ENCODE data around the gene SLC35B2.
A peak's percentile ranks its signal among the peaks of the same experiment; 100 is the strongest.

The SLC35B2 gene

DNA sequence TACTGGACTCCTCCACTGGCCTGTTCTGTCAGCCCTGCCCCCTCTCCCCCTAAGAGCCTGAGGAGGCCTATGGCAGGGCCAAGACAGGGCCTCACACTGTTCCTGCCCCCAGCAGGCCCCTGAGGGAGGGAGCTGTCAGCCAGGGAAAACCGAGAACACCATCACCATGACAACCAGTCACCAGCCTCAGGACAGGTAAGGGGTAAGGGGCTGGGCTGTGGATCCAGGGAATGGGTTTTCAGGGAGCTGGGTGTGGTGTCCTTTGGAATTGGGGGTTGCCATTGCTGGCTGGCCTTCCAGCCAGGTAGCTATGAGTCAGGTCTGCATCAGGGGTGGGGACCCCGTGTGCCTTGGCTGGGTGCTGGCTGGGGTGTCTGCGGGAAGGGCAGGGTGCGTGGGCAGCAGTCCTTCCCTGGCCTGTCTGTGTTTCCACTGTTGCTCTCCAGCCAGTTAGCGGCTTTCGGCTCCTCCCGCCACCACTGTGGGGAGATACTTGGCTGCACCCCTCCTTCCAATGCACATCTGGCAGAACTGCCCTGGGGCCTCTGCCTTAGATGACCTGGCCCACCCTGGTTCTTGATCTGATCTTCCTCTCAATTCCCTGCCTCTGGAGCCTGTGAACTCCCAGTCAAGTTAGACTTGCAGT is 30.1 kb downstream of the SLC35B2 start:
- H3K27me3 ChIP-seq (ENCODE audit: control insufficient read depth in 2 of 2, insufficient read depth in 2 of 2, low read length in 2 of 2): no peaks in the 10 kb centered on the region
- peaks cover 12 to 15% of the 10 kb centered on the region in 2 donors for H3K4me1 ChIP-seq (ENCODE audit: control insufficient read depth in 2 of 2, insufficient read depth in 2 of 2, low read length in 2 of 2)
- H3K4me3 ChIP-seq (ENCODE audit: low read length in 2 of 2): no peak overlapping the region
- H3K36me3 ChIP-seq (ENCODE audit: control insufficient read depth in 2 of 2, insufficient read depth in 2 of 2, low read length in 2 of 2): peaks cover 0 to 3% of the 10 kb centered on the region in 2 donors
- H3K9me3 ChIP-seq (ENCODE audit: control insufficient read depth in 2 of 2, low read length in 2 of 2): no peaks in the 10 kb centered on the region
- H3K9ac ChIP-seq (ENCODE audit: low read depth in 1 of 2, low read length in 2 of 2): no peak overlapping the region
- peak overlapping the region in 1 of 2 donors; percentile 32 for H3K27ac ChIP-seq (ENCODE audit: low read depth in 2 of 2, low read length in 2 of 2)

DNA sequence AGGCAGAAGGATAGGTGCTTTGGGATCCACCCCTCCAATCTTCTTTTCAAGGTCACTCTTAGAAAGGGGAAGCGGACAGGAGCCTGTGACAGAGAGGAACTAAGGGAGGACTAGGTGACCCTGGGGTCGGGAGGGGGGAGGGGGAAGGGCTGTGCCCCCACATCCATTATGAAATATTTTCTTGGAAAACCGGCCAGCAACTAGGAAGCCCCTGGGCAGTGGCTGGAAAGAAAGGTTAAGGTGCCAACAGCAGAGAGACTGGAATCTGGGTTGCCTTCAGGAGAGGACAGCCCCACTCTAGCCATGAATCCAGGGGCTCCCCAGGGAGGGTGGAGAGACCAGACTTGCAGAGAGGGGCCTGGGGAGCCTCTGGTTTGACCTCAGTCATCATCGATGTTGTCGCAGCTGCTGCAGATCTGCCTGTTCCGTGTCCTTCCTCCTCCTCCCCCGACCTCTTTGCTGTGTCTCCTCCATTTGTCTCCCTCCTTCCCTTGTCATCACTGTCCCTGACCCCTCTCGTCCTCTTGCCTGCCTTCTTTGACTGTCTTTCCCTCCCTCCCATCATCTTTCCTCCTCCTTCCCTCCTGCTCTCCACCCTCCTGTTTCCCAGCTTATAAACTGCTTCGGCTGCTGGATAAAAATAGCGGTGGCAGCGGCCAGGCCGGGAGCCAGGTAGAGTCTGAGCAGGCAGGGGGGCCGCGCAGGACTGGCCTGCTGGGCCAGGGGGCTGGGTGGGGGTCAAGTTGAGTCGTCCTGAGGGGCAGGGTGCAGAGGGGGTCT is 30.8 kb downstream of the SLC35B2 start:
- H3K27ac ChIP-seq (ENCODE audit: low read depth in 2 of 2, low read length in 2 of 2): peak overlapping the region in 1 of 2 donors; percentile 40

DNA sequence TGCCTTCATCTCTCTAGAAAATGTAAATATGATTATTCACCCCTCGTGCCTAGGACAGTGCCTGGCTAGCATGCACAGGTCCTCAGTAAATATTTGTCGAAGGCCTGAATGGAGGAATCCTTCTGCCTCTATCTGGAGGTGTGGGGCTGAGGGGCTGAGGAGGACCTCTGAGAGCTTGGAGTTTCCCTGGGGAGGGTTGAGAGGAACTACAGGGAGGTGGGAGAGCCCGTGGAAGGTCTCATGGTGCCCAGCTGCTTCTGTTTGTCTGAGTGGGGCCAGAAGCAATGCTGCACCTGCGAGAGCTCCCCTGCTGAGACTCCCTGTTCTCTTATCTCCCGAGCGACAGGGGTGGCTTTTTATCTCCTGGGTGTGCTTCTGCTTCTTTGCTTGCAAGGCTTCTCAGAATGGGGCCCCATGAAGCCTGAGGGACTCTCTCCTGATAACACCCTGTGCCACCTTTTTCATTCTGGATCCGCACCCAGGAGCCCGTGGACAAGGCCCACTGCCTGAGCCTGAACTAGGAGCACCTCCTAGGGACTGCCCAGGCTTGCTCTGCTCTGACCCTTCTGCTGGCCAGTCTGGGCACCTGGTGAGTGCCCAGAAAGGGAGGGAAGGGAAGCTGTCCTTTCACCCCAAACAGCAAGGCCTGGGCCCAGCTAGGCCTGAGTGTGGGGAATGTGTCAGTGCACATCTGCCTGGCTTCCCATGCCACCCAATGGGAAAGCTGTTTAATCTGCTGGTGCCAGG is 31.6 kb downstream of the SLC35B2 start:
- Histone ChIP-seq H3K9me3 (ENCODE audit: control insufficient read depth in 2 of 2, low read length in 2 of 2) (no peaks in the 10 kb centered on the region), H3K27me3 (ENCODE audit: control insufficient read depth in 2 of 2, insufficient read depth in 2 of 2, low read length in 2 of 2) (no peaks in the 10 kb centered on the region), H3K4me3 (ENCODE audit: low read length in 2 of 2) (peak overlapping the region in 1 of 2 donors; percentile 31), H3K36me3 (ENCODE audit: control insufficient read depth in 2 of 2, insufficient read depth in 2 of 2, low read length in 2 of 2) (peaks cover 0 to 3% of the 10 kb centered on the region in 2 donors), H3K9ac (ENCODE audit: low read depth in 1 of 2, low read length in 2 of 2) (no peak overlapping the region), H3K4me1 (ENCODE audit: control insufficient read depth in 2 of 2, insufficient read depth in 2 of 2, low read length in 2 of 2) (peaks cover 25 to 26% of the 10 kb centered on the region in 2 donors), H3K27ac (ENCODE audit: low read depth in 2 of 2, low read length in 2 of 2) (peak overlapping the region in 1 of 2 donors; percentile 40)

More for the DNA sequence above, 30.8 kb downstream of the SLC35B2 start:
- Histone ChIP-seq H3K4me1 (ENCODE audit: control insufficient read depth in 2 of 2, insufficient read depth in 2 of 2, low read length in 2 of 2) (peaks cover 18 to 20% of the 10 kb centered on the region in 2 donors), H3K9ac (ENCODE audit: low read depth in 1 of 2, low read length in 2 of 2) (no peak overlapping the region), H3K4me3 (ENCODE audit: low read length in 2 of 2) (no peak overlapping the region), H3K36me3 (ENCODE audit: control insufficient read depth in 2 of 2, insufficient read depth in 2 of 2, low read length in 2 of 2) (peaks cover 0 to 3% of the 10 kb centered on the region in 2 donors), H3K27me3 (ENCODE audit: control insufficient read depth in 2 of 2, insufficient read depth in 2 of 2, low read length in 2 of 2) (no peaks in the 10 kb centered on the region), H3K9me3 (ENCODE audit: control insufficient read depth in 2 of 2, low read length in 2 of 2) (no peaks in the 10 kb centered on the region)

DNA sequence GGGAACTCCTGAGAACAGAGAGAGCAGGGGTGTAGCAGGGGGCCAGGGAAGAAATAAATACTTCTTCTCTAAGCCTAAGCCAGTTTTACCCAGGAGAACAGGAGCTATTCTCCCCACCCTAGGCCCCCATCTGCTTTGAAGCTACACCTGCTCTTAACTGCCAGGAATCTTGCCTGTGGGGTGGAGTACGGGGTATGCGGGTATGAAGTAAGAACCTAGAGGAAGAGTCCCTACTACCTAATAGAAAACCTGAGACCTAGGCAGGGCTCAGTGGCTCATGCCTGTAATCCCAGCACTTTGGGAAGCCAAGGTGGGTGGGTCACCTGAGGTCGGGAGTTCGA is 32.4 kb downstream of the SLC35B2 start:
- Histone ChIP-seq H3K27ac (ENCODE audit: low read depth in 2 of 2, low read length in 2 of 2) (no peak overlapping the region), H3K27me3 (ENCODE audit: control insufficient read depth in 2 of 2, insufficient read depth in 2 of 2, low read length in 2 of 2) (no peaks in the 10 kb centered on the region), H3K4me1 (ENCODE audit: control insufficient read depth in 2 of 2, insufficient read depth in 2 of 2, low read length in 2 of 2) (peaks cover 27 to 29% of the 10 kb centered on the region in 2 donors)

DNA sequence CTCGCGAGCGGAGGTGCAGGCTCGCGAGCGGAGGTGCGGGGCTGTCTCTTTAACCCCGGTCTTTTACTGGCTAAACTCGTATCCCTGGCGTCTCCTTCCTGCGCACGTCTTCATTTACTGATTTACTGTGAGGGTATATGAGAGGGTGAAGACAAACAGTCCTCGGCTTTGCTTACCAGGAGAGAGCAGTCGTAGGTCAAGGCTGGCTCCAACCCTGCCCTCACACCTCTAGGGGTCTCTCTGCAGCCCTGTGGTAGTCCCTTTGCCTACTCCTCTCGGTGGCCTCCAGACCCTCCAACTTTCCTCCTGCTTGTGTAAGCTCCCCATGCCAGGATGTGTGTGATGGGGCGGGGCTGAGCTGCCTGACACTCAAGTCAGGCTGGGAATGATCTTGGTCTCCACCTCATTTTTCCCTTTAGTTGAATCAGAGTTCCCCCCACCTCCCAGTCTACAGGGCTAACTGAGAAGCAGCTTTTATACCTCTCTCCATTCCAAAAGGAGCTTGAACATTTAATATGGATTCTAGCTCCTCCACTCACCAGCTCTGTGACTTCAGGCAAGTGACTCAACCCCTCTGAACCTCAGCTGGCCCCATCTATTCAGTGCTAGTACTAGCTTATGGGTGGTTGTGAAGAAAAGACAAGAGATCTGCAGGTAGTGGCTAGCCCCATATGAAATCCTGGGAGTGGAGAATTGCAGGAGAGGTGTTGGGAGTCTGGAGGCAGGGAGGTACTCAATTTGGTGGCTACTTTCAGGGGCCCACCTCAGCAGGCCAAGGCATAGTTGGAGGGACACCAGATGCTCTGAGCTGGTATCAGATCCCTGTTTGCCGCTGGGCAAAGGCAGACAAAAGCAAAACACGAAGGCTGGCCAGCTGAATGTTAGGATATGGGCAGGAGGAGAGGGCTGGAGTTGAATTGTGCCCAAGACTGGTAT is 33.0 kb downstream of the SLC35B2 start:
- H3K27ac ChIP-seq (ENCODE audit: low read depth in 2 of 2, low read length in 2 of 2): peak overlapping the region in 1 of 2 donors; percentile 48
- H3K4me3 ChIP-seq (ENCODE audit: low read length in 2 of 2): peak overlapping the region; percentile 61 to 67
- no peaks in the 10 kb centered on the region for H3K9me3 ChIP-seq (ENCODE audit: control insufficient read depth in 2 of 2, low read length in 2 of 2)
- H3K4me1 ChIP-seq (ENCODE audit: control insufficient read depth in 2 of 2, insufficient read depth in 2 of 2, low read length in 2 of 2): peaks cover 30 to 31% of the 10 kb centered on the region in 2 donors
- no peaks in the 10 kb centered on the region for H3K36me3 ChIP-seq (ENCODE audit: control insufficient read depth in 2 of 2, insufficient read depth in 2 of 2, low read length in 2 of 2)
- H3K27me3 ChIP-seq (ENCODE audit: control insufficient read depth in 2 of 2, insufficient read depth in 2 of 2, low read length in 2 of 2): no peaks in the 10 kb centered on the region
- H3K9ac ChIP-seq (ENCODE audit: low read depth in 1 of 2, low read length in 2 of 2): peak overlapping the region; percentile 24 to 45

More for the DNA sequence above, 32.4 kb downstream of the SLC35B2 start:
- H3K9ac ChIP-seq (ENCODE audit: low read depth in 1 of 2, low read length in 2 of 2): no peak overlapping the region
- H3K4me3 ChIP-seq (ENCODE audit: low read length in 2 of 2): no peak overlapping the region
- H3K36me3 ChIP-seq (ENCODE audit: control insufficient read depth in 2 of 2, insufficient read depth in 2 of 2, low read length in 2 of 2): peaks cover 0 to 2% of the 10 kb centered on the region in 2 donors
- no peaks in the 10 kb centered on the region for H3K9me3 ChIP-seq (ENCODE audit: control insufficient read depth in 2 of 2, low read length in 2 of 2)

DNA sequence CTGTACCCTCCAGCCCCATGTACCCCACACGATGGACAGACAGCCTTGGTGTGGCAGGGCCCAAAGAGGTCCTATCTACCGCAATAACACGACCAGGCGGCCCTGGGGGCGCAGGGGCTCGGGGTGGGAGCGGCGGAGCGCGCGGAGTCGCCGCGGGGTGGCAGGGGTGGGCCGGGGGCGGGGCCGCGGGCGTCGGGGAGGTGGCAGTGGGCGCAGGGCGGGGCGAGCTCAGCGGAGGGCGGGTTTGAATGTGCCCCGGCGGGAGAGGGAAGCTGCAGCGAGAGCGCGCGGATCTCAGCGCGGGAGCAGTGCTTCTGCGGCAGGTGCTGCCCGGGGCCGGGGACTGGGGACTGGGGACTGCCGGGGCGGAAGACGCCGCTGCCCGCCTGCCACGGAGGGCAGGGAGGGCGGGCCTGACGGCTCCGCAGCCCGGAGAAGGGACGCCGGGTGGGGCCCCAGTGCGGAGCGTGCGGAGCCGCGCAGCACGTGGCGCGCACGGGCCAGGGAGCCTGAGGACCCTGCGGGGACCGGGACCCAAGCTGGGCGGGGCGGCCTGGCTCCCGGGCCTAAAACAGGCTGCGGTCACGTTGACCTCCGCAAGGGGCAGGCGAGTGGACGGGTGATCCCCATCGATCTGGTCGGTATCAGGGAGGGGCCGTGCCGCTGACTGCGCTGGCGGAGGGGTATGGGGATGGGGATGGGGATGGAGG is 33.9 kb downstream of the SLC35B2 start, which contains the start of gene SLC29A1:
TSS of gene SLC29A1 (plus strand) at position 277 of the 710 bp plus-strand sequence. CDS start 3,719 bp downstream, outside the sequence.
- Histone ChIP-seq H3K27ac (ENCODE audit: low read depth in 2 of 2, low read length in 2 of 2) (peak within 1 kb of the TSS in 1 of 2 donors; percentile 56), H3K4me3 (ENCODE audit: low read length in 2 of 2) (peak within 1 kb of the TSS; percentile 61 to 67), H3K27me3 (ENCODE audit: control insufficient read depth in 2 of 2, insufficient read depth in 2 of 2, low read length in 2 of 2) (no peaks in the 10 kb centered on the region), H3K9ac (ENCODE audit: low read depth in 1 of 2, low read length in 2 of 2) (peak within 1 kb of the TSS; percentile 24 to 45), H3K36me3 (ENCODE audit: control insufficient read depth in 2 of 2, insufficient read depth in 2 of 2, low read length in 2 of 2) (no peaks in the 10 kb centered on the region), H3K9me3 (ENCODE audit: control insufficient read depth in 2 of 2, low read length in 2 of 2) (no peaks in the 10 kb centered on the region), H3K4me1 (ENCODE audit: control insufficient read depth in 2 of 2, insufficient read depth in 2 of 2, low read length in 2 of 2) (peaks cover 35 to 37% of the 10 kb centered on the region in 2 donors)

DNA sequence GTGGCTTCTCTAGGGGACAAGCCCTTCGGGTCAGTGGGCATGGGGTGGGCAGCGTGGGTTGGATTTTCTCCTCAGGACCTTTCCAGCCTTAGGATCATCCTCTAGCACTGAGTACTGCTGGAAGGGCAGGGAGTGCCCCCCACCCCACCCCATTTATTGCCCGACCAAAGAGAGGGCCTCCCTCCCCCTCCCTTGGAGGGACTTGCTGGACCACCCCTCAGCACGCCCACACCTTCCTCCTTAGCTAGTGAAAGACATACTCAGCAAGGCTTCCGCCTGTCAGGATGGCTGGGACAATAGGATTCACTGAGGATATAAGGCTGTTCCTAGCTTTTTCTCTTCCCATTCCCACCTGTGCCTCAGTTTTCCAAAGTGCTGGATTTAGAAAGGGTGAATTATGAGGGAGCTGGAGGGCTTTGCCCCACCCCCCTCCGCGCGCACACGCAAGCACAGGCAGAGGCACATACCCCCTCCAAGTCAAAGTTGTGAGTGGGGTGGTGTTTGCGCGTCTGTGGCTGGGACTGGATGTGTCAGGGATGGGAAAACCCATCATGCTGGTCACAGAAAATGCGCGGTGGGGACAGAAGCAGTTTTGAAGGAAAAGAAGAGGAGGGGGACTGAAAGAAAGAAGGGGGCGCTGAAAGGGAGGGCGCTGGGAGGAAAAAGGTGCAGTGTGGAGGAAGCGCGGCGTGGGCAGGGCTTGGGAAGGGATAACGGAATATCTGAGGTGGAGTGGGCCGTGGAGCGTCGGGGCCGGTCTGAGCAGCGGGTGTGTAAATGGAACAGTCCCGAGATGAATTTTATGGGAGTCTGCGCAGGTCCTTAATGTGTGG is 34.6 kb downstream of the SLC35B2 start:
- peak overlapping the region in 1 of 2 donors; percentile 37 for H3K9ac ChIP-seq (ENCODE audit: low read depth in 1 of 2, low read length in 2 of 2)
- H3K4me3 ChIP-seq (ENCODE audit: low read length in 2 of 2): peak overlapping the region; percentile 39 to 51
- peak overlapping the region in 1 of 2 donors; percentile 56 for H3K27ac ChIP-seq (ENCODE audit: low read depth in 2 of 2, low read length in 2 of 2)
- H3K36me3 ChIP-seq (ENCODE audit: control insufficient read depth in 2 of 2, insufficient read depth in 2 of 2, low read length in 2 of 2): no peaks in the 10 kb centered on the region
- H3K9me3 ChIP-seq (ENCODE audit: control insufficient read depth in 2 of 2, low read length in 2 of 2): no peaks in the 10 kb centered on the region
- H3K27me3 ChIP-seq (ENCODE audit: control insufficient read depth in 2 of 2, insufficient read depth in 2 of 2, low read length in 2 of 2): no peaks in the 10 kb centered on the region
- peaks cover 39 to 44% of the 10 kb centered on the region in 2 donors for H3K4me1 ChIP-seq (ENCODE audit: control insufficient read depth in 2 of 2, insufficient read depth in 2 of 2, low read length in 2 of 2)

DNA sequence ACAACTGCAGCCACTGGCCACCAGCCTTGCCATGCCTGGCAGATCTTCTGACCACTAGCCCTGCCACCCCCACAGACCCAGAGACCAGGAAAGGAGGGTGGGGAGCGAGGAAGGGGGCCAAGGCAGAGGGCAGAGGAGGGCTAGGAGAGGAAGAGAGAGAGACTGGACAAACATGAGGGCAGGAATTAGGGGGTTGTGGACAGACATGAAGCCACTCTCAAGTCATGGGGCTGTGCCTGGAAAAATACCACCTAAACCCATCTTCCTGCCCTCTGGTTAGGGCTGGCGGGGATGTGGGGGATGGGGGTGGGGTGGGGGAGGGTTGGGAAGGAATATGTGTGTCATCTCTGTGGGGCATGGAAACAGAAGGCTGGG is 35.4 kb downstream of the SLC35B2 start:
- Histone ChIP-seq H3K9me3 (ENCODE audit: control insufficient read depth in 2 of 2, low read length in 2 of 2) (no peaks in the 10 kb centered on the region), H3K27me3 (ENCODE audit: control insufficient read depth in 2 of 2, insufficient read depth in 2 of 2, low read length in 2 of 2) (no peaks in the 10 kb centered on the region), H3K4me3 (ENCODE audit: low read length in 2 of 2) (peak overlapping the region in 1 of 2 donors; percentile 12), H3K36me3 (ENCODE audit: control insufficient read depth in 2 of 2, insufficient read depth in 2 of 2, low read length in 2 of 2) (no peaks in the 10 kb centered on the region), H3K27ac (ENCODE audit: low read depth in 2 of 2, low read length in 2 of 2) (peak overlapping the region; percentile 70 to 81), H3K9ac (ENCODE audit: low read depth in 1 of 2, low read length in 2 of 2) (peak overlapping the region in 1 of 2 donors; percentile 26), H3K4me1 (ENCODE audit: control insufficient read depth in 2 of 2, insufficient read depth in 2 of 2, low read length in 2 of 2) (peaks cover 42 to 45% of the 10 kb centered on the region in 2 donors)

All from mucosa of rectum (tissue), 2 donors.